Endothelial cell of umbilical vein (primary cell): ENCODE measurements around the gene PSMC1. TPM values are rescaled to one million over a fixed set of nuclear protein-coding genes. Genes with fewer than 3 reads are reported as not detected.

Source experiments
- BruUV-seq: library from RNA; stranded (reverse); fragments of 400-500 nt; replicated peaks from 2 replicates; lab custom pipeline; 2021; lab: Mats Ljungman, UMichigan
- CTCF ChIA-PET: fragments of 300-600, 350-600 bp; sonication (Branson Sonifier 250); formaldehyde crosslinking; loops from one replicate; lab custom pipeline; 2021; ENCODE audit warnings: antibody characterized with exemption, inconsistent platforms; lab: Charles Lee
- POLR2A ChIA-PET: fragments of 300-600, 350-600 bp; sonication (Branson Sonifier 250); formaldehyde crosslinking; loops from one replicate; lab custom pipeline; 2021; ENCODE audit warnings: antibody characterized with exemption, inconsistent platforms; lab: Charles Lee
- DNase-seq: peaks from one replicate; pipeline ENCODE4 v3.0.0-alpha.2; 2011; ENCODE audit warnings: low read depth, low spot score
- FAIRE-seq: peaks from 2 replicates; lab custom pipeline; 2011; peaks lifted over from hg19 to GRCh38; lab: Jason Lieb, UNC
- H2AFZ ChIP-seq: 2 replicates; pipeline ENCODE4 v1.6.0; 2012; ENCODE audit warnings: low read depth, low read length, control low read depth, inconsistent platforms
- H3K27ac ChIP-seq: 2 replicates; pipeline ENCODE4 v1.5.1; 2011; ENCODE audit warnings: low read depth, mild to moderate bottlenecking, control low read depth, low read length, moderate library complexity; ENCODE audit not compliant: insufficient read depth
- H3K27me3 ChIP-seq, 2 experiments: 2 replicates each; pipeline versions ENCODE4 v1.6.0 to v1.6.1; 2011; ENCODE audit warnings: low read length in 2 of 2, mixed read lengths in 1 of 2; ENCODE audit not compliant: control insufficient read depth in 2 of 2, insufficient read depth in 2 of 2
- H3K36me3 ChIP-seq, 2 experiments: 2 replicates in 1 of 2; 3 replicates in 1 of 2; pipeline ENCODE4 v1.5.1; 2011; ENCODE audit warnings: low read length in 2 of 2, mild to moderate bottlenecking in 1 of 2, moderate library complexity in 1 of 2; ENCODE audit not compliant: control insufficient read depth in 2 of 2, insufficient read depth in 2 of 2; ENCODE audit errors: extremely low read depth in 1 of 2
- H3K4me1 ChIP-seq: 3 replicates; pipeline ENCODE4 v1.5.1; 2011; ENCODE audit warnings: mild to moderate bottlenecking, low read length; ENCODE audit not compliant: control insufficient read depth, insufficient read depth; ENCODE audit errors: extremely low read depth
- H3K4me2 ChIP-seq: 2 replicates; pipeline ENCODE4 v1.6.1; 2011; ENCODE audit warnings: low read length, control low read depth, mixed read lengths; ENCODE audit not compliant: insufficient read depth
- H3K4me3 ChIP-seq, 3 experiments: fragments of 200-600 bp in 1 of 3; sonication (generic), shearing (Covaris generic) in 1 of 3; replicated peaks in 1 of 3; 2 replicates each; pipeline ENCODE4 v1.5.1; 2011 to 2016; ENCODE audit warnings: control low read depth in 3 of 3, low read length in 3 of 3, mild to moderate bottlenecking in 2 of 3, inconsistent platforms in 1 of 3, low read depth in 1 of 3, moderate library complexity in 1 of 3; ENCODE audit not compliant: insufficient read depth in 1 of 3
- H3K79me2 ChIP-seq: 2 replicates; pipeline ENCODE4 v1.6.0; 2012; ENCODE audit warnings: low read length, inconsistent platforms; ENCODE audit not compliant: control insufficient read depth, insufficient read depth
- H3K9ac ChIP-seq: replicated peaks from 2 replicates; pipeline ENCODE3; 2011; ENCODE audit warnings: low read length, control low read depth; ENCODE audit not compliant: insufficient read depth; ENCODE audit errors: extremely low read depth
- H3K9me1 ChIP-seq: replicated peaks from 3 replicates; pipeline ENCODE4 v1.6.0; 2011; ENCODE audit warnings: mild to moderate bottlenecking, low read length; ENCODE audit not compliant: control insufficient read depth, insufficient read depth; ENCODE audit errors: extremely low read depth
- H3K9me3 ChIP-seq: replicated peaks from 2 replicates; pipeline ENCODE4 v1.5.1; 2012; ENCODE audit warnings: low read length, inconsistent platforms; ENCODE audit not compliant: control insufficient read depth, insufficient read depth
- H4K20me1 ChIP-seq: replicated peaks from 2 replicates; pipeline ENCODE3; 2011; ENCODE audit warnings: mild to moderate bottlenecking, low read length; ENCODE audit not compliant: control insufficient read depth, insufficient read depth; ENCODE audit errors: extremely low read depth
- CTCF ChIP-seq, 2 donors: IDR thresholded peaks; 1 replicate in 1 of 2; 2 replicates in 1 of 2; pipeline ENCODE4 v1.5.1; 2011; ENCODE audit warnings: low read length in 2 of 2, mild to moderate bottlenecking in 2 of 2, moderate library complexity in 2 of 2, control low read depth in 1 of 2, inconsistent platforms in 1 of 2, low read depth in 1 of 2; ENCODE audit not compliant: insufficient read depth in 1 of 2; ENCODE audit errors: extremely low read depth in 1 of 2
- EZH2 ChIP-seq: IDR thresholded peaks from 2 replicates; pipeline ENCODE4 v1.6.1; 2012; ENCODE audit warnings: borderline replicate concordance, low read depth, mild to moderate bottlenecking, moderate library complexity, low read length, inconsistent platforms; ENCODE audit not compliant: severe bottlenecking
- FOS ChIP-seq: IDR thresholded peaks from 2 replicates; pipeline ENCODE4 v1.6.1; 2011; ENCODE audit warnings: mild to moderate bottlenecking, low read length, moderate library complexity, borderline replicate concordance; ENCODE audit not compliant: insufficient read depth
- GATA2 ChIP-seq: IDR thresholded peaks from 2 replicates; pipeline ENCODE4 v1.7.0; 2011; ENCODE audit warnings: low read depth, mild to moderate bottlenecking, moderate library complexity, mixed read lengths, low read length; ENCODE audit not compliant: insufficient read length, insufficient read depth
- JUN ChIP-seq: IDR thresholded peaks from 2 replicates; pipeline ENCODE4 v1.6.1; 2011; ENCODE audit warnings: borderline replicate concordance, low read depth; ENCODE audit not compliant: insufficient read length, insufficient read depth
- MAX ChIP-seq: IDR thresholded peaks from 2 replicates; pipeline ENCODE4 v1.6.1; 2011; ENCODE audit not compliant: insufficient read depth, insufficient read length
- MYC ChIP-seq: IDR thresholded peaks from one replicate; pipeline ENCODE4 v1.6.1; 2011; ENCODE audit warnings: mild to moderate bottlenecking, low read depth, low read length
- POLR2A ChIP-seq: IDR thresholded peaks from 2 replicates; pipeline ENCODE4 v1.6.1; 2012; ENCODE audit warnings: low read depth, mild to moderate bottlenecking, control low read depth, low read length
- POLR2AphosphoS5 ChIP-seq: IDR thresholded peaks from 2 replicates; pipeline ENCODE4 v1.6.1; 2012; ENCODE audit warnings: low read depth, mild to moderate bottlenecking, control low read depth, low read length, moderate library complexity; ENCODE audit not compliant: insufficient read depth
- dilution Hi-C: fragments of 300-500 bp; cut with MboI; formaldehyde crosslinking; loops from one replicate; pipeline ENCODE4 v1.15.0; 2019; ENCODE audit warnings: low sequenced_read_pairs; ENCODE audit not compliant: extremely low pct_ligation_motif_present
- intact Hi-C: fragments of 100-400 bp; cut with micrococcal nuclease; formaldehyde crosslinking; loops from one replicate; pipeline ENCODE4 v1.10.0; 2022
- polyA plus RNA-seq, 4 experiments: library from polyadenylated mRNA; depleted of rRNA in 3 of 4; stranded (reverse) in 3 of 4; unstranded in 1 of 4; fragments of >200 nt; gene quantifications; 2 replicates each; pipeline versions ENCODE4 v1.2.1 to v1.2.3, GENCODE V29; 2011 to 2012; ENCODE audit warnings: missing spikeins in 1 of 4
- total RNA-seq: library from RNA; stranded (reverse); gene quantifications from 2 replicates; pipeline ENCODE4 v1.2.3, GENCODE V29; 2021

Gene PSMC1
- total and polyA plus RNA-seq, 2 donors (not counting 3 experiments of a cell fraction or from before 2014, with no cell fraction given) = 77.4 to 129 TPM

GRCh38 chr14:90281261-90281660, 24.9 kb downstream of the PSMC1 start:
- no peak overlapping the region for H3K9ac ChIP-seq
- intact Hi-C loops = no loop called here
- H3K4me1 ChIP-seq = peaks cover 9% of the 10 kb centered on the region
- no peaks in the 10 kb centered on the region for H3K9me1 ChIP-seq
- peak; percentile 14 for DNase-seq
- H3K4me2 ChIP-seq = no peak overlapping the region
- H3K79me2 ChIP-seq = no peaks in the 10 kb centered on the region
- H4K20me1 ChIP-seq = no peaks in the 10 kb centered on the region
- ChIA-PET POLR2A (no interaction called here), CTCF (interaction anchor here (0.8 to 1.1 kb wide), 5 partner anchors 8 to 477 kb away, joined by 3 to 6 read pairs (median 4); no protein-coding TSS in a partner anchor)
- FAIRE-seq = no peak
- H3K27me3 ChIP-seq = no peaks in the 10 kb centered on the region
- BruUV-seq = no TSS peak
- no peaks in the 10 kb centered on the region for H3K9me3 ChIP-seq
- H2AFZ ChIP-seq = no peak overlapping the region
- dilution Hi-C loops = no loop called here
- H3K4me3 ChIP-seq = no peak overlapping the region
- no peak overlapping the region for H3K27ac ChIP-seq
- TF ChIP-seq GATA2 (no peak), POLR2A (no peak), EZH2 (no peak), MAX (no peak), FOS (peak; percentile 53)
- peaks cover 8% of the 10 kb centered on the region in 2 experiments for H3K36me3 ChIP-seq

DNA sequence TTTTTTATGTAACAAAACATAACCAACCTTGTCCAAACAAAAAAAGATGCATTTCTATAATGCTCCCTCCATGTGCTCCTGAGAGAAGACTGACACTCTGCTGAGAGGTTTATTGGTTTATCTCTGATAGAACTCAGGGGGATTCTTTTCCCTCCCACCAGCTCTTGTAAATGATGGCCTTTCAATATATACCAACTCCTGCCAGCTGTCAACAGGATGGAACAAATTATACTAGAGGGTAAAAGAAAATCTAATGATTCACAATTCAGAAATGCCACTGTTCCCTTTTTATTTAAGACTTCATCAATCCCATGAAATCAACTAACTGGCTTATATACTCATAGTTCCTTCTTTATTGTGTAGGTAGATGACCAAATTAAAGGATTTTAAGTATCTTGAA, 25.4 kb downstream of the PSMC1 start:
- no peaks in the 10 kb centered on the region for H4K20me1 ChIP-seq
- ChIA-PET POLR2A (no interaction called here), CTCF (interaction anchor here (0.8 to 1.1 kb wide), 4 partner anchors 8 to 477 kb away, joined by 3 to 6 read pairs (median 4); no protein-coding TSS in a partner anchor)
- no peaks in the 10 kb centered on the region for H3K79me2 ChIP-seq
- no peak overlapping the region for H2AFZ ChIP-seq
- TF ChIP-seq EZH2 = no peak
- TF ChIP-seq GATA2 = no peak
- no peak for TF ChIP-seq CTCF (IDR thresholded peaks at IDR 0.05; ENCODE audit: extremely low read depth in 1 of 2, insufficient read depth in 1 of 2, low read depth in 1 of 2, low read length in 2 of 2)
- no peak for TF ChIP-seq MYC
- TF ChIP-seq POLR2A = no peak
- TF ChIP-seq MAX = no peak
- TF ChIP-seq FOS = no peak
- no peak for TF ChIP-seq POLR2AphosphoS5
- TF ChIP-seq JUN = no peak
- H3K9me3 ChIP-seq = no peaks in the 10 kb centered on the region
- no TSS peak for BruUV-seq
- H3K4me1 ChIP-seq = peaks cover 5% of the 10 kb centered on the region
- no peak overlapping the region for H3K9ac ChIP-seq
- dilution Hi-C loops = no loop called here
- H3K4me2 ChIP-seq = no peak overlapping the region
- intact Hi-C loops = no loop called here
- H3K36me3 ChIP-seq = peaks cover 8 to 11% of the 10 kb centered on the region in 2 experiments
- FAIRE-seq (no peak), DNase-seq (no peak)
- H3K27ac ChIP-seq = no peak overlapping the region
- no peaks in the 10 kb centered on the region for H3K9me1 ChIP-seq
- H3K4me3 ChIP-seq = no peak overlapping the region
- H3K27me3 ChIP-seq = no peaks in the 10 kb centered on the region
